ENCODE results near the gene ADAMTS5. TPM values are rescaled to one million over a fixed set of nuclear protein-coding genes. Genes with fewer than 3 reads are reported as not detected.

Gene ADAMTS5
- polyA plus RNA-seq, 10 donors: 14.2 to 21.2 (median 18.1) TPM

- peak in 1 of 3 donors; percentile 25 for DNase-seq
These were observed 14.4 kb downstream of the ADAMTS5 start for GRCh38 chr21:26952374-26953066.

- DNase-seq: no peak
These were observed 17.1 kb downstream of the ADAMTS5 start for GRCh38 chr21:26949830-26950229.

GRCh38 chr21:26948194-26948593, 18.7 kb downstream of the ADAMTS5 start:
- DNase-seq: no peak

GRCh38 chr21:26946744-26947446, 20.0 kb downstream of the ADAMTS5 start:
- peak in 1 of 3 donors; percentile 21 for DNase-seq

GRCh38 chr21:26945916-26946675, 20.8 kb downstream of the ADAMTS5 start:
- peak in 2 of 3 donors; percentile 43 to 73 for DNase-seq

- DNase-seq: no peak
These were observed 23.0 kb downstream of the ADAMTS5 start for GRCh38 chr21:26943921-26944320.

GRCh38 chr21:26941421-26941820, 25.5 kb downstream of the ADAMTS5 start:
- peak in 1 of 3 donors; percentile 34 for DNase-seq

- peak in 2 of 3 donors; percentile 73 to 82 for DNase-seq
These were observed 27.2 kb downstream of the ADAMTS5 start for GRCh38 chr21:26939601-26940111.

- no peak for DNase-seq
These were observed 30.2 kb downstream of the ADAMTS5 start for GRCh38 chr21:26936641-26937040.

GRCh38 chr21:26935977-26936376, 30.9 kb downstream of the ADAMTS5 start:
- no peak for DNase-seq

- DNase-seq: no peak
These were observed 32.5 kb downstream of the ADAMTS5 start for GRCh38 chr21:26934383-26934782.

GRCh38 chr21:26933448-26933847, 33.4 kb downstream of the ADAMTS5 start:
- DNase-seq: no peak

GRCh38 chr21:26925636-26926035, 41.3 kb downstream of the ADAMTS5 start:
- no peak for DNase-seq

- no peak for DNase-seq
These were observed 41.8 kb downstream of the ADAMTS5 start for GRCh38 chr21:26925122-26925521.

- DNase-seq: no peak
These were observed 42.9 kb downstream of the ADAMTS5 start for GRCh38 chr21:26923986-26924385.

- no peak for DNase-seq
These were observed 46.8 kb downstream of the ADAMTS5 start for GRCh38 chr21:26920055-26920454.

- no peak for DNase-seq
These were observed 48.4 kb downstream of the ADAMTS5 start for GRCh38 chr21:26918323-26919079.

- no peak for DNase-seq
These were observed 50.1 kb downstream of the ADAMTS5 start for GRCh38 chr21:26916799-26917198.

- no peak for DNase-seq
These were observed 52.3 kb downstream of the ADAMTS5 start for GRCh38 chr21:26914557-26914956.

- DNase-seq: no peak
These were observed 54.4 kb downstream of the ADAMTS5 start for GRCh38 chr21:26912466-26912865.

- no peak for DNase-seq
These were observed 56.9 kb downstream of the ADAMTS5 start for GRCh38 chr21:26909972-26910371.

GRCh38 chr21:26900980-26901379, 65.9 kb downstream of the ADAMTS5 start:
- no peak for DNase-seq
